ENCODE measurements around the gene COQ2.
"Not testable (repeated sequence)": the region's sequence is repeated elsewhere in the genome, so short reads cannot be mapped to it uniquely, and the experiment has no call there.

The COQ2 gene, protein sequence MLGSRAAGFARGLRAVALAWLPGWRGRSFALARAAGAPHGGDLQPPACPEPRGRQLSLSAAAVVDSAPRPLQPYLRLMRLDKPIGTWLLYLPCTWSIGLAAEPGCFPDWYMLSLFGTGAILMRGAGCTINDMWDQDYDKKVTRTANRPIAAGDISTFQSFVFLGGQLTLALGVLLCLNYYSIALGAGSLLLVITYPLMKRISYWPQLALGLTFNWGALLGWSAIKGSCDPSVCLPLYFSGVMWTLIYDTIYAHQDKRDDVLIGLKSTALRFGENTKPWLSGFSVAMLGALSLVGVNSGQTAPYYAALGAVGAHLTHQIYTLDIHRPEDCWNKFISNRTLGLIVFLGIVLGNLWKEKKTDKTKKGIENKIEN

GRCh38 chr4:83284193-83285054 lies at the start of gene COQ2:
Gene COQ2 (minus strand): TSS chr4:83284798. CDS start chr4:83284764, 34 bp downstream.
- peak; percentile 97 for DNase-seq

DNA sequence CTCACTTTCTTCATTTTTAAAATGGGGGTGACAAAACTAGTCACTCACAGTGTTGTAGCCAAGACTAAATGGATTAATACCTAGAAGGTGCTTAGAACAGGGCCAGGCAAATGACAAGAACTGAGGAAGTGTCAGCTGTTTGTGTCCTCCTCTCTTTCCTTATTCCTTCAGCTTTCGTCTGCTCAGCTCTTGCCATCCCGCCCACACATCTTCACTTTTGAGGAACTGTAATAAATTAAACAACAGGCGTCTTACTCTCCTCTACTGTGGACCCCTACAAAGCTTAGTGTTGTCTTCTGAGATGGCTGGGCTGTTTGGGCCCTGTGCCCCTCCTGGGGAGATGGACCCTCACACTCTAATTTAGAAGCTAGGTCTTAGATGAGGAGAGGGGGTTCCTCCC lies 47.4 kb upstream of the COQ2 start:
- DNase-seq, result no peak

DNA sequence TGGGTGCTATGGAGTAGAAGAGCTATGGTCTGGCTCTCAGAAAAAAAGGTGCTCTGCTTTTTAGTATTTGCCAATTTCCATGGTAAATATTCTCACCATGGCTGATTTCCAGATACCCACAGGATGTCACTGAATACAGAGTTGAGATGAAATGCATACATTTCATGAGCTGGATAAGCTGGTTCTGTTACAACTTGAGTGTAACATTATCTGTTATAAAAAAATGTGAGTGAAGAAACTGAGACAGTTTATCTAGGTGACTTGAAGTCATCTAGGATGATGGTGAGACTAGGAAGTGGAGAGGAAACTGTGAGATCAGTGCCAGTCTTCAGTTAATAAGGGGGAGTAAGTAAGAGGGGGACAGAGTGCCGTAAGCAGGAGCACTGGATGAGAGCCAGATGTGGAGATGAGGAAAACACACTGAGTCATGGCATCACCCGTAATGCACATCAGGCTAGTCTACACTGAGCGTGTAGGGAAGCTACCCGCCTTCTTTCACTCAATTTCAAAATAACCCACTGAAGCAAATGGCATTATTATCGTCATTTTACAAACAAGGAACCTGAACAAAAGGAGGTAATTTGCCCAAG lies 45.0 kb upstream of the COQ2 start:
- DNase-seq, result no peak

DNA sequence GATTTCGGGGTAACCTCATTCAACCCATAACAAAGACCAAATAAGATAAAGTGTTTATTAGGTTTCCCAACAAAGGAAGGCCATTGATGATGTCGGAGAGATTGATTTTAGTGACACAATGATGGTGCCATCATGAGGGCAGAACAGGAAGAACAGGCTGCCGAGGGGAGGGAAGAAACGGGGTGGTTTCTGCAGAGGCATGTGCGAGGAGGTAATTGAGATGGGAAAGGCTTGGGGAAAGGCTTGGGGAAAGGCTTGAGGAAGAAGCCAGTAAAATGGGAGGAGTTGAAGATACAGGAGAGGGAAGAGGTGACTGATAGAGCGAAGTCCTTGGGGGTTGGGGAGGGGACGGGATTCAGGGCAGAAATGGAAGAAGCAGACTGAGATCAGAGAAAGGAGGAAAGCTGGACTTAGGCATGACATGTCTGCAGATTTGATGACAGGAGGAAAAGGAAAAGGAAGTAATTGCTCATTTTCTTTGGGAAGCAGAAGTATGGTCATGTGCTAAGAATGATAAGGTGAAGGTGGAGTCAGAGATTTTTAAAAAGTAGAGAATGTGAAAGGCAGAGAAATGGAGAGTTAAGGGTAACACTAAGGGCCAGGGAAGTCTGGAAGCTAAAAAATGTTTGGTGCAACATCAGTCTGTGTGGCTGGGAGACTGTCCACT lies 44.1 kb upstream of the COQ2 start:
- no peak for DNase-seq

- no peak for DNase-seq
These were observed 41.9 kb upstream of the COQ2 start for GRCh38 chr4:83326546-83326945.

GRCh38 chr4:83325306-83325705 lies 40.7 kb upstream of the COQ2 start:
- not testable (repeated sequence) for DNase-seq

DNA sequence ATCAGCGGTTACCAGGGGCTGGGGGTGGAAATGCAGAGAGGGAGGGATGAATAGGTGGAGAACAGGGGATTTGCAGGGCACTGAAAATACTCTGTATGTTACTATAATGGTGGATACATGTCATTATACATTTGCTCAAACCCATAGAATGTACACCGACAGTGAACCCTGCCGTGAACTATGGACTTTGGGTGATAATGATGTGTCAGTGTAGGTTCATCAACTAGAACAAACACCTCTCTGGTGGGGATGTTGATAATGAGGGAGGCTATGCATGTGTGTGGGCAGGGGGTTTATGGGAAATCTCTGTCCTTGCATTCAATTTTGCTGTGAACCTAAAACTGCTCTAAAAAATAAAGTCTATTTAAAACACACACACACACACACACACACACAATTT lies 38.5 kb upstream of the COQ2 start:
- no peak for DNase-seq

GRCh38 chr4:83320548-83320947 lies 36.0 kb upstream of the COQ2 start:
- DNase-seq, result peak; percentile 53

GRCh38 chr4:83318666-83319065 lies 34.1 kb upstream of the COQ2 start:
- DNase-seq, result no peak

- no peak for DNase-seq
These were observed 33.1 kb upstream of the COQ2 start for GRCh38 chr4:83317671-83318070.

DNA sequence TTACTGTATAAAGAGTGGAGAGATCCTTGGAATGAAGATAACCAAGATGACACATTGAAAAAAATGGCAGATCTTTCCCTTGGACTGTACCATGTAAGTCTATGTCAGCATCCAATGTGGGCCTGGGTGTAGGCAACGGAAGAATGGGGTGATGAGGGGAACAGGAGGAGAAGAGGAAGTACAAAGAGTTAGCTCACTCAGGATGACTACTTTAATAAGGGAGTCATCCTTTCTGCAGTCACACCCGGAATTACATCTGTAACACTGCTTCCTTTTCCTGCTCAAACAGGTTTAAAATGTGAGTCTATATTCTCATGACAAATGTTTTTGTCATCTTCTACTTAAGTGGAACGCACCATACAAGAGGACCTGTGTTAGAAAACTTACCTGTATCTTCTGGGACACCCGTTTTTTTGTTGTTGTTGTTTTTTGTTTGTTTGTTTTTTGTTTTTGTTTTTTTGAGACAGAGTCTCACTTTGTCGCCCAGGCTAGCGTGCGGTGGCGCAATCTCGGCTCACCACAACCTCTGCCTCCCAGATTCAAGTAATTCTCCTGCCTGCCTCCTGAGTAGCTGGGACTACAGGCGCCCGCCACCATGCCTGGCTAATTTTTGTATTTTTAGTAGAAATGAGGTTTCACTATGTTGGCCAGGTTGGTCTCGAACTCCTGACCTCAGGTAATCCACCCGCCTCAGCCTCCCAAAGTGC lies 32.0 kb upstream of the COQ2 start:
- no peak for DNase-seq

DNA sequence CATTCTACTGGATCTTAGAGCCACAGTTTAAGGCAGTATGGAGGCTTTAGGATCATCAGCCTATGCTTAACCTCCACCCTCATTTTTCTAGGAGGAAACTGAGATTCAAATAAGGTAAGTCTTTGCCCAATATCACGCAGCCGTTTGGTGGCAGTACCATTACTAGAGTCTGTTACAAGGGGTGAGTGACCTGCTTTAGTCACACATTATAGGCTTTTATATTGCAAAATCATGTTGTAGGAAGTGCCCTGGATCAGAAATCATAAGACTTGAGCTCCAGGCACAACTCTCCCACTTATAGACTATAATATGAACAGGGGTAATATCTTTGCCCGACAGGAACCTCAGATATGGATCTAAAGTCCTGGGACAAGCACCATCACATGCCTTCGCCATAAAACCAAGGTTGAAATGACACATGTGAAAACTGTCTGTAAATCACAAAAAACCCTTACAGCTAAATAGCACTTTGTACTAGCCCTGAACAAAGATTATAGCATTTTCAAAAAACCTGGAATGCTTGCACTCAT lies 30.8 kb upstream of the COQ2 start:
- no peak for DNase-seq

- no peak for DNase-seq
These were observed 24.1 kb upstream of the COQ2 start for GRCh38 chr4:83308672-83309071.

DNA sequence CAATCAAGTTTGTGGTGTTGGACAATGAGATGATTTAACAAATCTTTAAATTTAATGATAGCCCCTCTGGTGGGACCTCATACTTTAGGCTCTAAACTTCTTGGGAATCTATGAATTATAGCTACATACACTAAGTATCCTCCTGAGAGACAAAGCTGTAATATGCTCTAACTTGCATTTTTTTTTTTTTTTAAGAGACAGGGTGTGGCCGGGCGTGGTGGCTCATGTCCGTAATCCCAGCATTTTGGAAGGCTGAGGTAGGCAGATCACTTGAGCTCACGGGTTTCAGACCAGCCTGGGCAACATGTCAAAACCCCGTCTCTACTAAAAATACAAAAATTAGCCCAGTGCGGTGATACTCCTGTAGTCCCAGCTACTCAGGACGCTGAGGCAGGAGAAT lies 23.3 kb upstream of the COQ2 start:
- no peak for DNase-seq

DNA sequence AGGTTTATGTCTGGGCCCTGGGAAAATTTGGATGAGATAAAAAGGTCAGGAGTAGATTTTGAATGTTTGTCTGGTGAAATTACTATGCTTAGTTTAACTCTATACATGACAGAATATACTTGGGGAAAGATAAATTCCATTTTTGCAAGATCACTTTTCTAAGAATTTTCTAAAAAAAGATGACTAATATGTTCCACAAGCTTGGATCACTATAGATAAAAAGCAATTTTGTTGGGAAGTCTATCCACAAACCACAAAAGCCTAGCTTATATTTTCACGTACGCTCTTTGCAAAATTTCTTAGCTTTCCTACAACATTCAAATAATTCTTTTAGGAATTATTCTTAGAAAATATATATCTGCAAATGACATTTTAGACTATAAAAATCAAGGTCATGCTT lies 20.6 kb upstream of the COQ2 start:
- DNase-seq, result no peak

DNA sequence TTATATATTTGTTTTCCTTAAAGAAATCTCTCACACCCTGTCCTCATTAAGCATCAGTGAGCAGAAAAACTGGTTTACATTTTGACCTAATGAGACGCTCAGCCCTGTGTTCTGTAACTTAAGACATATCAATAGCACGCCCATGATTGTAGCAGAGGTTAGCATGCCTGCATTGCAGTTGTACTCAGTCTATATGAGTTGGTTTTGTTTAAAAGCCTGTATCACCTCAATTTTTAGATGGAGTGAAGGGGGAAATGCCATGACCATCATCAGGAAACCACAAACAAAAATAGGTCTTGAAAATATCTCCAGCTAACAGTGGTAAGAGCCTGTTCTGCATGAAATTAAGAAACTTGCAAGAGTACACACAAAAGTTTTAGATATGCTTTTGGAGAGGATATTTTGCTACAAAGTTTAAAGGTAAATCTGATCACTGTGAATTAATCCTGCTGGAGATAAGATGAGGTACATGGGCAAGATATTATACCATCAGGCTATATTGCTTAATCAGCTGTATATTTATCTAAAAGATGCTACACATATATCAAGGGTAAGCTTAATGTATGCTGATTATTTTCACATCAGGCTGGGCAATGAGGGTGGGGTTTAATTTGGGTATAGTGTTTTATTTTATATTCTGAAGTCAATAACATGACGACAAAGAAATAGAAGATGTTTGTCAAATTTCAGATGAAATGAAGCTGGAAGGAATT lies 13.1 kb upstream of the COQ2 start:
- no peak for DNase-seq

DNA sequence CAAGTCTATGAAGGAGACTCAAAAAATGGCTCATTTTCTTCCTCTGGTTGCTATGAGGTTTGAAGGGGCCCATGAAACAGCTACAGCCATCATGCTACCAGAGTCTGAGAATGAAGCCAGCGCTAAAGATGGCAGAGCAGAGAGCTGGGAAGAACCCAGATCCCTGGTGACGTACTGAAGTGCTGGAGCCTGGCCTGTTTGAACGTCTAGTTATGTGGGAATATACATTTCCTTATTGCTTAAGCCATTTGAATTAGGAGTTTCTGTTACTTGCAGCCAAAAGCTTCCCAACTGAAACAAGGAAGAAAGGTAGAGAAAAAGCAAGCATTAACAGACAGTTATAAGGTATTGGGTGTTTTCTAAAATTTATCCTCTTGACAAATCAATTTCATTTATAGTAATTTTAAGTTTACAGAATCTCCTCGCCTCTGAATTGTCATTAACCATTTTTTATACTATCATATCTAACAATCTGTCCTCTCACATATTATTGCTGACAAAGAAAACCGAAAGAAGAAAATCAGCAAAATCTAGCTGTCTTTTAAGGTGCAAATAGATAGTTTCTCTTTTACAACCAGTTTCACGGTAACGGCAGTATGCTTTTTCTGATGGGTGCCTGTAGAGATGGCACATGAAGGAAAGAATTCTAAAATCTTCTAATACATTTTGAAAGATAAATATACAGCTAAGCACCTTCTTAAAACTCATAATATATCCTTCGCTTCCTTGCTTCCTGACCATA lies 8.9 kb upstream of the COQ2 start:
- no peak for DNase-seq

DNA sequence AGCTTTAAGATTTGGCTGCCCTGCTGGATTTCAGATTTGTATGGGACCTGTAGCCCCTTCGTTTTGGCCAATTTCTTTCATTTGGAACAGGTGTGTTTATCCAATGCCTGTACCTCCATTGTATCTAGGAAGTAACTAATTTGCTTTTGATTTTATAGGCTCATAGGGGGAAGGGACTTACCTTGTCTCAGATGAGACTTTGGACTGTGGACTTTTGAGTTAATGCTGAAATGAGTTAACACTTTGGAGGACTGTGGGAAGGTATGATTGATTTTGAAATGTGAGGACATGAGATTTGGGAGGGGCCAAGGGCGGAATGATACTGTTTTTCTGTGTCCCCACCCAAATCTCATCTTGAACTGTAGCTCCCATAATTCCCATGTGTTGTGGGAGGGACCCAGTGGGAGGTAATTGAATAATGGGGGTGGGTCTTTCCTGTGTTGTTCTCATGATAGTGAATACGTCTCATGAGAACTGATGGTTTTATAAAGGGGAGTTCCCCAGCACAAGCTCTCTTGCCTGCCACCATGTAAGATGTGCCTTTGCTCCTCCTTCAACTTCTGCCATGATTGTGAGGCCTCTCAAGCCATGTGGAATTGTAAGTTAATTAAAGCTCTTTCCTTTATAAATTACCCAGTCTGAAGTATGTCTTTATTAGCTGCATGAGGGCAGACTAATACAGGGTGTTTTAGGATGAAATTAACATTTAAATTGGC lies 5.6 kb upstream of the COQ2 start:
- DNase-seq, result not testable (repeated sequence)

GRCh38 chr4:83288381-83288780 lies 3.8 kb upstream of the COQ2 start:
- DNase-seq, result not testable (repeated sequence)

DNA sequence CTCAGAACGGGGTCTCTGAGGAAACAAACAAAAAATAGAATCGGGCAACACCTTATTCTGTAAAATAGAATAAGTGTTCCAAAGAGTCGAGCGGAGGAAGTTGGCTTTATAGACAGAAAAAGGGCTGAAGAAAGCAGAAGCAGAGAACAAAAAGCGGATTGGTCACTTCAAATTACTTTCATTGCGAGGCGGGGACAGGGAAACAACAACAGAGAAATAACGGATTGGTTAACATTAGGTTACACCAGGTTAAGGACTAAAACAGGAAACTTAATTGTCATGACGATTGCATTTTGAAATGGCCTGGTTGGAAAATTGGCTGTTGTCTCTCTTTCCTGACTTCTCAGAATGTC lies 433 bp upstream of the COQ2 start:
- DNase-seq, result peak; percentile 6
